Fibroblast of lung (primary cell): ENCODE data around the gene ELFN1. TPM values are rescaled to one million over a fixed set of nuclear protein-coding genes. Genes with fewer than 3 reads are reported as not detected.

ENCODE experiments used
- DNase-seq, 2 donors: peaks; one replicate each; pipeline versions ENCODE4 v3.0.0 to v3.0.0-alpha.2; 2010; ENCODE audit warnings: low read depth in 2 of 2
- H2AFZ ChIP-seq: 2 replicates; pipeline ENCODE4 v1.5.1; 2012; ENCODE audit warnings: low read length, control low read depth, inconsistent platforms
- H3K27ac ChIP-seq: 2 replicates; pipeline ENCODE4 v1.5.1; 2011; ENCODE audit warnings: low read length, control low read depth; ENCODE audit not compliant: insufficient read depth
- H3K27me3 ChIP-seq: 2 replicates; pipeline ENCODE4 v1.5.1; 2011; ENCODE audit warnings: mild to moderate bottlenecking, low read length; ENCODE audit not compliant: control insufficient read depth, insufficient read depth
- H3K36me3 ChIP-seq: 2 replicates; pipeline ENCODE4 v1.5.1; 2011; ENCODE audit warnings: low read length; ENCODE audit not compliant: control insufficient read depth, insufficient read depth
- H3K4me1 ChIP-seq: 2 replicates; pipeline ENCODE4 v1.5.1; 2011; ENCODE audit warnings: low read length; ENCODE audit not compliant: control insufficient read depth, insufficient read depth; ENCODE audit errors: extremely low read depth
- H3K4me2 ChIP-seq: 2 replicates; pipeline ENCODE4 v1.5.1; 2011; ENCODE audit warnings: low read length, control low read depth; ENCODE audit not compliant: insufficient read depth; ENCODE audit errors: extremely low read depth
- H3K4me3 ChIP-seq, 4 experiments: fragments of 200-600 bp in 1 of 4; sonication (generic) in 1 of 4; replicated peaks in 1 of 4; 2 replicates each; pipeline ENCODE4 v1.5.1; 2011 to 2016; ENCODE audit warnings: low read length in 4 of 4, low read depth in 3 of 4, mild to moderate bottlenecking in 3 of 4, control low read depth in 2 of 4, inconsistent platforms in 1 of 4, mixed read lengths in 1 of 4; ENCODE audit not compliant: insufficient read depth in 1 of 4; ENCODE audit errors: control extremely low read depth in 1 of 4
- H3K79me2 ChIP-seq: 2 replicates; pipeline ENCODE4 v1.5.1; 2012; ENCODE audit warnings: mild to moderate bottlenecking, low read length, inconsistent platforms; ENCODE audit not compliant: control insufficient read depth, insufficient read depth
- H3K9ac ChIP-seq: 2 replicates; pipeline ENCODE4 v1.5.1; 2011; ENCODE audit warnings: mild to moderate bottlenecking, low read length, control low read depth; ENCODE audit not compliant: insufficient read depth
- H3K9me3 ChIP-seq: 2 replicates; pipeline ENCODE4 v1.5.1; 2012; ENCODE audit warnings: low read depth, low read length; ENCODE audit not compliant: control insufficient read depth, insufficient read depth
- H4K20me1 ChIP-seq: 2 replicates; pipeline ENCODE4 v1.5.1; 2011; ENCODE audit warnings: low read length; ENCODE audit not compliant: control insufficient read depth, insufficient read depth; ENCODE audit errors: extremely low read depth
- CTCF ChIP-seq, 2 donors: IDR thresholded peaks in 1 of 2; conservative IDR thresholded peaks in 1 of 2; 1 replicate in 1 of 2; 2 replicates in 1 of 2; pipeline ENCODE4 v1.5.1; 2011 to 2012; ENCODE audit warnings: low read length in 2 of 2, control low read depth in 1 of 2, inconsistent platforms in 1 of 2, low read depth in 1 of 2, mild to moderate bottlenecking in 1 of 2
- EZH2 ChIP-seq: IDR thresholded peaks from 2 replicates; pipeline ENCODE4 v1.5.1; 2012; ENCODE audit warnings: low read length, control low read depth, mild to moderate bottlenecking; ENCODE audit errors: missing control alignments
- polyA plus RNA-seq, 2 donors: library from polyadenylated mRNA; depleted of rRNA in 1 of 2; stranded (reverse) in 1 of 2; unstranded in 1 of 2; fragments of >200 nt; gene quantifications; 2 replicates each; pipeline ENCODE4 v1.2.1, GENCODE V29; 2011 to 2012; ENCODE audit warnings: missing spikeins in 1 of 2
- total RNA-seq: library from RNA; depleted of rRNA; stranded (reverse); fragments of >200 nt; gene quantifications from 2 replicates; pipeline ENCODE4 v1.2.1, GENCODE V29; 2014

The ELFN1 gene
- total and polyA plus RNA-seq, 2 donors (not counting 1 experiment from before 2014, with no cell fraction given), result 0.16 to 0.33 TPM

- Histone ChIP-seq H3K9me3 (no peaks in the 10 kb centered on the region), H4K20me1 (no peaks in the 10 kb centered on the region), H3K4me1 (no peaks in the 10 kb centered on the region), H3K79me2 (no peaks in the 10 kb centered on the region), H3K4me2 (no peak overlapping the region), H2AFZ (no peak overlapping the region), H3K36me3 (no peaks in the 10 kb centered on the region), H3K4me3 (no peak overlapping the region), H3K27me3 (no peaks in the 10 kb centered on the region), H3K27ac (no peak overlapping the region), H3K9ac (no peak overlapping the region)
- peak; percentile 7 to 14 for DNase-seq
- peak in 1 of 2 donors; percentile 23 for TF ChIP-seq CTCF (conservative IDR thresholded peaks at IDR 0.05 in 1 of 2, IDR thresholded peaks at IDR 0.05 in 1 of 2; ENCODE audit: low read depth in 1 of 2, low read length in 2 of 2)
- no peak for TF ChIP-seq EZH2
Observed at GRCh38 chr7:1794888-1795542, 124.9 kb downstream of the ELFN1 start.

Other genes starting within 250 kb of the ELFN1 start
- gene MICALL2, start 210.8 kb upstream of the ELFN1 start, total RNA-seq, result 48.0 and 60.1 TPM in 2 replicates
- gene MICALL2, start 210.8 kb upstream of the ELFN1 start, polyA plus RNA-seq, result 11.0 and 11.7 TPM in 2 replicates
- 22.9 and 35.5 TPM in 2 replicates for gene INTS1, start 165.9 kb upstream of the ELFN1 start, total RNA-seq
- gene INTS1, start 165.9 kb upstream of the ELFN1 start, polyA plus RNA-seq, result 7.1 and 16.2 TPM in 2 replicates
- gene MAFK, start 139.6 kb upstream of the ELFN1 start, total RNA-seq, result 14.6 and 18.0 TPM in 2 replicates
- 3.2 TPM in 2 replicates for gene MAFK, start 139.6 kb upstream of the ELFN1 start, polyA plus RNA-seq
- gene TMEM184A, start 114.1 kb upstream of the ELFN1 start, total RNA-seq, result under 0.01 TPM in 2 replicates
- 0.05 and 0.10 TPM in 2 replicates for gene TMEM184A, start 114.1 kb upstream of the ELFN1 start, polyA plus RNA-seq
- gene PSMG3, start 100.2 kb upstream of the ELFN1 start, total RNA-seq, result 19.3 and 21.3 TPM in 2 replicates
- 24.6 and 31.3 TPM in 2 replicates for gene PSMG3, start 100.2 kb upstream of the ELFN1 start, polyA plus RNA-seq